ENCODE results near the gene RASGRF1. TPM values are rescaled to one million over a fixed set of nuclear protein-coding genes. Genes with fewer than 3 reads are reported as not detected.

Gene RASGRF1
- under 1 TPM in 1 of 4 donors, not detected in 3; 0.12 TPM for total RNA-seq
- 0.05 TPM for polyA plus RNA-seq
- long read RNA-seq, donor 1: 0 reads
- long read RNA-seq, donor 2: 0 reads
- long read RNA-seq, donor 3: 0 reads
- long read RNA-seq, donor 4: 0 reads

- 2% methylated on average over 61 of the region's 61 CpGs for WGBS
- Histone ChIP-seq H3K27me3 (ENCODE audit: control insufficient read depth, insufficient read depth) (peaks cover 2% of the 10 kb centered on the region), H3K27ac (ENCODE audit: low read length) (no peak within 1 kb of the TSS), H3K9me3 (ENCODE audit: control insufficient read depth, low read length) (no peaks in the 10 kb centered on the region), H3K4me3 (ENCODE audit: low read length) (peak within 1 kb of the TSS; percentile 30), H3K4me1 (ENCODE audit: control insufficient read depth, insufficient read depth, low read length) (no peaks in the 10 kb centered on the region)
- intact Hi-C loops (cut with DNase I): no loop called here
- ATAC-seq: no peak
- peak in 1 of 3 donors; percentile 47 for DNase-seq
Observed at GRCh38 chr15:79090487-79091203, at the start of gene RASGRF1. TSS of gene RASGRF1 (minus strand) at chr15:79090780. CDS start at chr15:79090498, 282 bp downstream.

- ATAC-seq (no peak), DNase-seq (no peak)
- H3K9me3 ChIP-seq (ENCODE audit: control insufficient read depth, low read length): no peaks in the 10 kb centered on the region
- no peak overlapping the region for H3K4me3 ChIP-seq (ENCODE audit: low read length)
- no peak overlapping the region for H3K27ac ChIP-seq (ENCODE audit: low read length)
- no peaks in the 10 kb centered on the region for H3K27me3 ChIP-seq (ENCODE audit: control insufficient read depth, insufficient read depth)
- intact Hi-C loops (cut with DNase I): no loop called here
- 64% methylated on average over 3 of the region's 3 CpGs for WGBS
- no peaks in the 10 kb centered on the region for H3K4me1 ChIP-seq (ENCODE audit: control insufficient read depth, insufficient read depth, low read length)
Observed at GRCh38 chr15:79136434-79137046, 46.0 kb upstream of the RASGRF1 start.

- Histone ChIP-seq H3K4me1 (ENCODE audit: control insufficient read depth, insufficient read depth, low read length) (no peaks in the 10 kb centered on the region), H3K27me3 (ENCODE audit: control insufficient read depth, insufficient read depth) (no peaks in the 10 kb centered on the region), H3K9me3 (ENCODE audit: control insufficient read depth, low read length) (peaks cover 1% of the 10 kb centered on the region), H3K27ac (ENCODE audit: low read length) (no peak overlapping the region), H3K4me3 (ENCODE audit: low read length) (no peak overlapping the region)
- DNase-seq (no peak), ATAC-seq (no peak)
- intact Hi-C loops (cut with DNase I): no loop called here
- WGBS: 67% methylated on average over 2 of the region's 2 CpGs
Observed at GRCh38 chr15:79133309-79133708, 42.7 kb upstream of the RASGRF1 start.

- Histone ChIP-seq H3K4me3 (ENCODE audit: low read length) (no peak overlapping the region), H3K4me1 (ENCODE audit: control insufficient read depth, insufficient read depth, low read length) (no peaks in the 10 kb centered on the region), H3K9me3 (ENCODE audit: control insufficient read depth, low read length) (peaks cover 1% of the 10 kb centered on the region), H3K27ac (ENCODE audit: low read length) (no peak overlapping the region), H3K27me3 (ENCODE audit: control insufficient read depth, insufficient read depth) (no peaks in the 10 kb centered on the region)
- intact Hi-C loops (cut with DNase I): no loop called here
- DNase-seq (no peak), ATAC-seq (no peak)
- WGBS: 71% methylated on average over 1 of the region's 1 CpG
Observed at GRCh38 chr15:79132770-79133169, 42.2 kb upstream of the RASGRF1 start.

GRCh38 chr15:79132361-79132760, 41.8 kb upstream of the RASGRF1 start:
- H3K4me3 ChIP-seq (ENCODE audit: low read length): no peak overlapping the region
- H3K9me3 ChIP-seq (ENCODE audit: control insufficient read depth, low read length): peaks cover 1% of the 10 kb centered on the region
- peaks cover 2% of the 10 kb centered on the region for H3K27me3 ChIP-seq (ENCODE audit: control insufficient read depth, insufficient read depth)
- no peak overlapping the region for H3K27ac ChIP-seq (ENCODE audit: low read length)
- DNase-seq (no peak), ATAC-seq (no peak)
- intact Hi-C loops (cut with DNase I): no loop called here
- H3K4me1 ChIP-seq (ENCODE audit: control insufficient read depth, insufficient read depth, low read length): no peaks in the 10 kb centered on the region

- WGBS: 58% methylated on average over 4 of the region's 4 CpGs
- intact Hi-C loops (cut with DNase I): no loop called here
Observed at GRCh38 chr15:79130535-79131130, 40.1 kb upstream of the RASGRF1 start.

GRCh38 chr15:79129235-79129634, 38.7 kb upstream of the RASGRF1 start:
- H3K4me1 ChIP-seq (ENCODE audit: control insufficient read depth, insufficient read depth, low read length): no peaks in the 10 kb centered on the region
- no peak overlapping the region for H3K27ac ChIP-seq (ENCODE audit: low read length)
- no peak for ATAC-seq
- peaks cover 1% of the 10 kb centered on the region for H3K9me3 ChIP-seq (ENCODE audit: control insufficient read depth, low read length)
- intact Hi-C loops (cut with DNase I): no loop called here
- DNase-seq: no peak
- 69% methylated on average over 3 of the region's 3 CpGs for WGBS
- peaks cover 2% of the 10 kb centered on the region for H3K27me3 ChIP-seq (ENCODE audit: control insufficient read depth, insufficient read depth)
- no peak overlapping the region for H3K4me3 ChIP-seq (ENCODE audit: low read length)

More at GRCh38 chr15:79130535-79131130, 40.1 kb upstream of the RASGRF1 start:
- Histone ChIP-seq H3K4me3 (ENCODE audit: low read length) (no peak overlapping the region), H3K4me1 (ENCODE audit: control insufficient read depth, insufficient read depth, low read length) (no peaks in the 10 kb centered on the region), H3K27ac (ENCODE audit: low read length) (no peak overlapping the region), H3K9me3 (ENCODE audit: control insufficient read depth, low read length) (peaks cover 1% of the 10 kb centered on the region), H3K27me3 (ENCODE audit: control insufficient read depth, insufficient read depth) (peaks cover 2% of the 10 kb centered on the region)
- no peak for ATAC-seq
- no peak for DNase-seq

- 72% methylated on average over 3 of the region's 3 CpGs for WGBS
Observed at GRCh38 chr15:79128556-79128955, 38.0 kb upstream of the RASGRF1 start.

GRCh38 chr15:79124388-79124787, 33.8 kb upstream of the RASGRF1 start:
- ATAC-seq (no peak), DNase-seq (no peak)
- WGBS: 39% methylated on average over 3 of the region's 3 CpGs
- peaks cover 2% of the 10 kb centered on the region for H3K27me3 ChIP-seq (ENCODE audit: control insufficient read depth, insufficient read depth)
- intact Hi-C loops (cut with DNase I): no loop called here
- H3K27ac ChIP-seq (ENCODE audit: low read length): no peak overlapping the region
- no peak overlapping the region for H3K4me3 ChIP-seq (ENCODE audit: low read length)
- H3K4me1 ChIP-seq (ENCODE audit: control insufficient read depth, insufficient read depth, low read length): no peaks in the 10 kb centered on the region
- H3K9me3 ChIP-seq (ENCODE audit: control insufficient read depth, low read length): no peaks in the 10 kb centered on the region

More at GRCh38 chr15:79128556-79128955, 38.0 kb upstream of the RASGRF1 start:
- ATAC-seq (no peak), DNase-seq (no peak)
- Histone ChIP-seq H3K9me3 (ENCODE audit: control insufficient read depth, low read length) (peaks cover 1% of the 10 kb centered on the region), H3K4me1 (ENCODE audit: control insufficient read depth, insufficient read depth, low read length) (no peaks in the 10 kb centered on the region), H3K27ac (ENCODE audit: low read length) (no peak overlapping the region), H3K27me3 (ENCODE audit: control insufficient read depth, insufficient read depth) (peaks cover 2% of the 10 kb centered on the region), H3K4me3 (ENCODE audit: low read length) (no peak overlapping the region)
- intact Hi-C loops (cut with DNase I): no loop called here

- WGBS: 79% methylated on average over 12 of the region's 12 CpGs
- Histone ChIP-seq H3K4me1 (ENCODE audit: control insufficient read depth, insufficient read depth, low read length) (no peaks in the 10 kb centered on the region), H3K9me3 (ENCODE audit: control insufficient read depth, low read length) (no peaks in the 10 kb centered on the region), H3K4me3 (ENCODE audit: low read length) (no peak overlapping the region), H3K27me3 (ENCODE audit: control insufficient read depth, insufficient read depth) (peaks cover 2% of the 10 kb centered on the region), H3K27ac (ENCODE audit: low read length) (no peak overlapping the region)
- DNase-seq (no peak), ATAC-seq (no peak)
- intact Hi-C loops (cut with DNase I): no loop called here
Observed at GRCh38 chr15:79122991-79123390, 32.4 kb upstream of the RASGRF1 start.

GRCh38 chr15:79122391-79122790, 31.8 kb upstream of the RASGRF1 start:
- DNase-seq (no peak), ATAC-seq (no peak)
- 84% methylated on average over 5 of the region's 5 CpGs for WGBS
- no peaks in the 10 kb centered on the region for H3K4me1 ChIP-seq (ENCODE audit: control insufficient read depth, insufficient read depth, low read length)
- no peaks in the 10 kb centered on the region for H3K27me3 ChIP-seq (ENCODE audit: control insufficient read depth, insufficient read depth)
- intact Hi-C loops (cut with DNase I): no loop called here
- H3K4me3 ChIP-seq (ENCODE audit: low read length): no peak overlapping the region
- H3K9me3 ChIP-seq (ENCODE audit: control insufficient read depth, low read length): no peaks in the 10 kb centered on the region
- H3K27ac ChIP-seq (ENCODE audit: low read length): no peak overlapping the region

Data from right cardiac atrium (tissue), 5 donors.